ENCODE results near the gene FEM1A.

DNA sequence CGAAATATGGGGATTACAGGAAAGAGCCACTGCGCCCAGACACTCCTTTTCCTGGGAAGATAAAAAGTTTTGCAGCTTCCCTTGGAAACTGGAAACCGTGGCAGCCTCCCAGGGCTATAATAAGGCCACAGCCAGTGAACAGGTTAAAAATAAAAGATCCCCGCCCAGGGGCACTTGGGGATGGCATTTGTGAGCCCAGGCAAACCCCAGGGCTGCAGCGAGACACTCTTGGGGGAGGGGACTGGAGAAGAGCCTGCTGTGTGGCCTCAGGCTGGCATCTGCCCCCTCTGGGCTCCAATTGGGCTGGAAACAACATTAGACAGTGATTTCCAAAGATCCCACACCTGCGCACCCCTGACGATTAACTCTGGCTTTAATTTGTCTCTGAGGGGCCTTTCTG lies 11.2 kb downstream of the FEM1A start:
- no peak for TF ChIP-seq CTCF (conservative IDR thresholded peaks at IDR 0.05)
- no peak for TF ChIP-seq EZH2 (IDR thresholded peaks at IDR 0.05; ENCODE audit: low read depth)

Data from PC-9 (cell line).